RWPE2 (cell line): Measurements from ENCODE around the gene CDC6.
A peak's percentile ranks its signal among the peaks of the same experiment; 100 is the strongest.

Experiments
- ATAC-seq: fragments of 200-7000 bp; cut with Tn5 transposase; 3 replicates; pipeline ENCODE4 v1.9.1; 2021; ENCODE audit warnings: low read depth
- DNase-seq: peaks from one replicate; pipeline ENCODE4 v3.0.0-alpha.2; 2020; ENCODE audit warnings: low spot score
- H3K27ac ChIP-seq: fragments of 450-650 bp; 2 replicates; pipeline ENCODE4 v1.5.1; 2017; ENCODE audit warnings: mild to moderate bottlenecking; ENCODE audit not compliant: poor library complexity, severe bottlenecking
- H3K27me3 ChIP-seq: fragments of 250-450 bp; sonication (Bioruptor Pico); 2 replicates; pipeline ENCODE4 v1.5.1; 2021; ENCODE audit warnings: mild to moderate bottlenecking, moderate library complexity; ENCODE audit not compliant: insufficient read depth, poor library complexity, severe bottlenecking
- H3K36me3 ChIP-seq: fragments of 250-450 bp; sonication (Bioruptor Pico); 2 replicates; pipeline ENCODE4 v1.5.1; 2020; ENCODE audit warnings: low read depth, mild to moderate bottlenecking, moderate library complexity
- H3K4me1 ChIP-seq: fragments of 250-450 bp; sonication (Bioruptor Pico); 2 replicates; pipeline ENCODE4 v1.5.1; 2021; ENCODE audit warnings: mild to moderate bottlenecking, moderate library complexity; ENCODE audit not compliant: insufficient read depth, poor library complexity, severe bottlenecking
- H3K4me3 ChIP-seq: fragments of 250-450 bp; sonication (Bioruptor Pico); 2 replicates; pipeline ENCODE4 v1.5.1; 2021; ENCODE audit warnings: mild to moderate bottlenecking, moderate library complexity; ENCODE audit not compliant: severe bottlenecking
- H3K9me3 ChIP-seq: fragments of 250-450 bp; sonication (Bioruptor Pico); 2 replicates; pipeline ENCODE4 v1.5.1; 2021; ENCODE audit warnings: mild to moderate bottlenecking, moderate library complexity; ENCODE audit not compliant: severe bottlenecking
- TF ChIP-seq, protein P1 (sequence below): fragments of 450-650 bp; IDR thresholded peaks from one replicate; pipeline ENCODE4 v1.5.1; 2017; ENCODE audit warnings: mild to moderate bottlenecking, moderate library complexity; ENCODE audit not compliant: poor library complexity, severe bottlenecking

Gene CDC6

GRCh38 chr17:40343219-40344119, 55.8 kb downstream of the CDC6 start:
- H3K27me3 ChIP-seq: no peaks in the 10 kb centered on the region
- no peak overlapping the region for H3K4me3 ChIP-seq
- peaks cover 51% of the 10 kb centered on the region for H3K4me1 ChIP-seq
- TF ChIP-seq, protein P1, sequence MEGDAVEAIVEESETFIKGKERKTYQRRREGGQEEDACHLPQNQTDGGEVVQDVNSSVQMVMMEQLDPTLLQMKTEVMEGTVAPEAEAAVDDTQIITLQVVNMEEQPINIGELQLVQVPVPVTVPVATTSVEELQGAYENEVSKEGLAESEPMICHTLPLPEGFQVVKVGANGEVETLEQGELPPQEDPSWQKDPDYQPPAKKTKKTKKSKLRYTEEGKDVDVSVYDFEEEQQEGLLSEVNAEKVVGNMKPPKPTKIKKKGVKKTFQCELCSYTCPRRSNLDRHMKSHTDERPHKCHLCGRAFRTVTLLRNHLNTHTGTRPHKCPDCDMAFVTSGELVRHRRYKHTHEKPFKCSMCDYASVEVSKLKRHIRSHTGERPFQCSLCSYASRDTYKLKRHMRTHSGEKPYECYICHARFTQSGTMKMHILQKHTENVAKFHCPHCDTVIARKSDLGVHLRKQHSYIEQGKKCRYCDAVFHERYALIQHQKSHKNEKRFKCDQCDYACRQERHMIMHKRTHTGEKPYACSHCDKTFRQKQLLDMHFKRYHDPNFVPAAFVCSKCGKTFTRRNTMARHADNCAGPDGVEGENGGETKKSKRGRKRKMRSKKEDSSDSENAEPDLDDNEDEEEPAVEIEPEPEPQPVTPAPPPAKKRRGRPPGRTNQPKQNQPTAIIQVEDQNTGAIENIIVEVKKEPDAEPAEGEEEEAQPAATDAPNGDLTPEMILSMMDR: no peak
- ATAC-seq: no peak
- peaks cover 13% of the 10 kb centered on the region for H3K36me3 ChIP-seq
- DNase-seq: no peak
- H3K9me3 ChIP-seq: no peaks in the 10 kb centered on the region
- H3K27ac ChIP-seq: peak overlapping the region; percentile 88

GRCh38 chr17:40344421-40345160, 56.9 kb downstream of the CDC6 start:
- H3K27me3 ChIP-seq: no peaks in the 10 kb centered on the region
- peak overlapping the region; percentile 88 for H3K27ac ChIP-seq
- TF ChIP-seq, protein P1: no peak
- peaks cover 21% of the 10 kb centered on the region for H3K36me3 ChIP-seq
- H3K4me3 ChIP-seq: no peak overlapping the region
- DNase-seq (no peak), ATAC-seq (no peak)
- peaks cover 63% of the 10 kb centered on the region for H3K4me1 ChIP-seq
- no peaks in the 10 kb centered on the region for H3K9me3 ChIP-seq

- Histone ChIP-seq H3K4me1 (peaks cover 70% of the 10 kb centered on the region), H3K36me3 (peaks cover 24% of the 10 kb centered on the region), H3K9me3 (no peaks in the 10 kb centered on the region), H3K27me3 (no peaks in the 10 kb centered on the region), H3K27ac (peak overlapping the region; percentile 88), H3K4me3 (peak overlapping the region; percentile 4)
- TF ChIP-seq, protein P1: no peak
- no peak for DNase-seq
- ATAC-seq: peak; percentile 54
Observed at GRCh38 chr17:40345161-40345993, 57.7 kb downstream of the CDC6 start.

- TF ChIP-seq, protein P1: no peak
- ATAC-seq (no peak), DNase-seq (no peak)
- no peaks in the 10 kb centered on the region for H3K9me3 ChIP-seq
- H3K4me3 ChIP-seq: no peak overlapping the region
- peak overlapping the region; percentile 88 for H3K27ac ChIP-seq
- peaks cover 27% of the 10 kb centered on the region for H3K36me3 ChIP-seq
- H3K27me3 ChIP-seq: no peaks in the 10 kb centered on the region
- H3K4me1 ChIP-seq: peaks cover 66% of the 10 kb centered on the region
Observed at GRCh38 chr17:40345994-40346764, 58.5 kb downstream of the CDC6 start.
